Middle frontal gyrus (tissue), 1 donor: ENCODE measurements around the gene IFNL2.
A peak's percentile ranks its signal among the peaks of the same experiment; 100 is the strongest.
"Not testable (repeated sequence)": the region's sequence is repeated elsewhere in the genome, so short reads cannot be mapped to it uniquely, and the experiment has no call there.

Experiments used
- DNase-seq: peaks from one replicate; pipeline ENCODE4 v3.0.0-alpha.2; 2015; ENCODE audit warnings: low spot score; ENCODE audit errors: extremely low spot score

IFNL2 gene

GRCh38 chr19:39296055-39296645 lies 28.0 kb downstream of the IFNL2 start, which contains the start of gene IFNL1:
TSS of gene IFNL1 (plus strand) at chr19:39296407. CDS start at chr19:39296422, 15 bp downstream.
- no peak for DNase-seq

DNA sequence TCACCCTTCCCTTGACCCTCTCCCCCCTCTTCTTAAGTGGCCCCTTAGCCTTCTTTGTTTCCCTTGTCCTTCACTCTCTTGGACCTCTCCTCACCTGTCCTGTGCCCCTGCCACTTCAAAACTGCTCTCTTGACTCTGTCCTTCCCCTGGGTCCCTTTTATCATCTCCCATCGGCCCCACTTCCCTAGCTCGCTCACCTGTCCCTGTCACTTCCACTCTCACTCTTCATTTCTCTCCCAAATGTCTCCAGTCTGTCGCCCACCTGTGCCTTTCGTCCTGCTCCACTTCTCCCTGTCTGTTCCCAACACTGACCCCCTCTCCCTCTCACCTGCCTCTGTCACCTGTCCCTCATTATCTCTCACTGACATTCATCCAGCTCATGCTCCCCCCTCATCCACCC lies 28.7 kb downstream of the IFNL2 start:
- no peak for DNase-seq

DNA sequence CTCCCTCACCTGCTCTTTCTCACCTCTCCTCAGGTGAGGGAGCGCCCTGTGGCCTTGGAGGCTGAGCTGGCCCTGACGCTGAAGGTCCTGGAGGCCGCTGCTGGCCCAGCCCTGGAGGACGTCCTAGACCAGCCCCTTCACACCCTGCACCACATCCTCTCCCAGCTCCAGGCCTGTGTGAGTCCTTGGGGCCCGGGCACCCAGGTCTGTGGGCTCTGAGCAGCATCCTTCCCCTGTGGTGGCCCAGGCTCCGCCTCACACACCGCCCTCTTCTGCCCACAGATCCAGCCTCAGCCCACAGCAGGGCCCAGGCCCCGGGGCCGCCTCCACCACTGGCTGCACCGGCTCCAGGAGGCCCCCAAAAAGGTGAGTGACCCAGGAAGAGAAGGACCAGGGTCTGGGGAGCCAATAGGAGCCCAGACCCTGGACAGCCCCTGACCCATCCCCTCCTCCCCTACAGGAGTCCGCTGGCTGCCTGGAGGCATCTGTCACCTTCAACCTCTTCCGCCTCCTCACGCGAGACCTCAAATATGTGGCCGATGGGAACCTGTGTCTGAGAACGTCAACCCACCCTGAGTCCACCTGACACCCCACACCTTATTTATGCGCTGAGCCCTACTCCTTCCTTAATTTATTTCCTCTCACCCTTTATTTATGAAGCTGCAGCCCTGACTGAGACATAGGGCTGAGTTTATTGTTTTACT lies 29.9 kb downstream of the IFNL2 start:
- no peak for DNase-seq

- DNase-seq: no peak
Measured at GRCh38 chr19:39299404-39299803, 31.2 kb downstream of the IFNL2 start.

GRCh38 chr19:39299832-39300231 lies 31.6 kb downstream of the IFNL2 start:
- DNase-seq: no peak

DNA sequence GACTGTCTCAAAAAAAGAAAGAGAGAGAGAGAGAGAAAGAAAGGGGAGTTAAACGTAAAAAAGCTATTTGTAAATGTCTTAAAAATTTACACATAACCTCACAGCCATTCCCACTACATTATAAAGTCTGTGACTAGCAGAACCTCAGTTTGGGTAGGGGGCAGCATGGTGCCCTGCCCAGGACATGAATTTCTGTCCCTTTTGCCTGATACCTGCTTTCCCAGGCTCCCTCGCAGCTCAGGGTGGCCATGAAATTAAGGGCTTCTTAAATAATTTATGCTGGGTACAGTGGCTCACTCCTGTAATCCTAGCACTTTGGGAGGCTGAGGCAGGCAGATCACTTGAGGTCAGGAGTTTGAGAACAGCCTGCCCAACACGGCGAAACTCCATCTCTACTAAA lies 32.8 kb downstream of the IFNL2 start:
- no peak for DNase-seq

GRCh38 chr19:39301562-39301961 lies 33.4 kb downstream of the IFNL2 start:
- no peak for DNase-seq

GRCh38 chr19:39303373-39304184 lies 35.4 kb downstream of the IFNL2 start:
- DNase-seq: no peak

- DNase-seq: no peak
Measured at GRCh38 chr19:39304185-39304513, 36.0 kb downstream of the IFNL2 start.

- DNase-seq: no peak
Measured at GRCh38 chr19:39304701-39305571, 36.7 kb downstream of the IFNL2 start.

- DNase-seq: no peak
Measured at GRCh38 chr19:39306075-39306474, 37.9 kb downstream of the IFNL2 start.

- no peak for DNase-seq
Measured at GRCh38 chr19:39307046-39307821, 39.0 kb downstream of the IFNL2 start.

DNA sequence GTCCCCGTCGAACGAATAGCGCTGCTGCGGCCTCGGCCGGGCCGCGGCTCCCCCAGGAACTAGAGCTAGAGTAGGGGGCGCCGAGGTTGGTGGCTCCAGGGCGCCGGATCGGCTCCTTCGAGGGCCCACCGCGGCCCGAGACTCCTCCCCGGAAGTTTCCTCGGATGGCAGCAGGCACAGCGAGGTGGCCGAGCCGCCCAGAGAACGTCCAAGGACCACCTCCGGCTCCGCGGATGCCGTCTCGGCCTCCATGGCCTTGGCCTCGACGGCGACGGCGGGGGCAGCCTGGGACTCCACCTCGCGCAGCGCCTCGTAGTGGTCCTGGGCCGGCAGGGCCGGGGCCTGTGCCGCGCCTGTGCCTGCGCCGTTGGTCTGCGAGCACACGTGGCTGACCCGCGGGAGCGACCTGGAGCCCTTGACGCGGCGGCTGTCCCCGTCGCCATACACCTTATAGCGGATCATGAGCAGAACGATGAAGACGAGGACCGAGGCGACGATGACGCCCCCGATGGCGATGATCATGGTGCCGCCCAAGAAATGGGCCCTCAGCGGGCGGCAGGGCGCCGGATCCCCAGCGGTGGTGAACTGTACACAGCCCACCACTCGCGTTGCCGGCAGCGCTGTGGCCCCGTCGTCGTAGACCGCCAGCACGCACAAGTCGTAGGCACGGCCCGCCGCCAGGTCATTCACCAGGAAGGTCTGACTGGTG lies 39.8 kb downstream of the IFNL2 start:
- DNase-seq: no peak

DNA sequence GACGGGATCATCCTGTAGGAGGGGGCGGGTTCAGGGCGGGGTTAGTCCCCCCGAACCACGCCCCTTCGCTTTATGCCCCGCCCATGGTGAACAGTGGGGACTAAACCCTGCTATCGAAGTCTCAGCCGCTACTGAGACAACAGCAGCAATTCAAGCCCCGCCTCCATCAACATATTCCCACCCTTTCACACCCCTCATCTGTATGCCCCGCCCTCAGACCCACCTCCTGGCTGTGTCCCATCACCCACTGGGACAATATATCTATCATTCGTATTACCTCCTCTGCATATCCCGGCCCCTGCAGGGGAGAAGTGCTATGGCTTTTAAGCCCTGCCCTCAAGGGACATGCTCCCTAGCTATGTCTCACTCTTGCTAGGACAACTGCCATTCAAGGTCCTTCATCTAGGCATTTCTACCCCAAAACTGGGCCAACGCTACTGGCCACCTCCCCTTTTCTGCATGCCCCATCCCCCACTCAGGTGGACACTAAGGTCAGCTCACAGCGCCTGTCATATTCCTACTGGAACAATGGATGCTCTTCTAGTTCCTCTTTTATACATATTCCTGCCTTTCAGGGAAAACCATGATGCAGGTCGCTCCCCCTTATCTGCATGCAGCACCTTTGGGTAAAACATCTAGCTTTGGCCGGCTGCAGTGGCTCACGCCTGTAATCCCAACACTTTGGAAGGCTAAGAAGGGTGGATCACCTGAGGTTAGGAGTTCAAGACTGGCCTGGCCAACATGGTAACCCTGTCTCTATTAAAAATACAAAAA lies 40.5 kb downstream of the IFNL2 start:
- no peak for DNase-seq

DNA sequence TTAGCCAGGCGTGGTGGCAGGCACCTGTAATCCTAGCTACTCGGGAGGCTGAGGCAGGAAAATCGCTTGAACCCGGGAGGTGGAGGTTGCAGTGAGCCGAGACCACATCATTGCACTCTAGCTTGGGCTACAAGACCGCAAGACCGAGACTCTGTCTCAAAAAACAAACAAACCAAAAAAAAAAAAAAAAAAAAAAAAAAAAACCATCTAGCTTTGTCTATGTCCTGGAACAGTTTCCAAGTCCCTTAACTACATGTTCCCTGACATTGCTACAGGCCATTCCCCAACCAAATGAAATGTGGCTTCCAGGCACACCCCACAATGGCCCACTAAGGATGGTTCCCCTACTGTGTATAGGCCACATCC lies 41.1 kb downstream of the IFNL2 start:
- DNase-seq: not testable (repeated sequence)

DNA sequence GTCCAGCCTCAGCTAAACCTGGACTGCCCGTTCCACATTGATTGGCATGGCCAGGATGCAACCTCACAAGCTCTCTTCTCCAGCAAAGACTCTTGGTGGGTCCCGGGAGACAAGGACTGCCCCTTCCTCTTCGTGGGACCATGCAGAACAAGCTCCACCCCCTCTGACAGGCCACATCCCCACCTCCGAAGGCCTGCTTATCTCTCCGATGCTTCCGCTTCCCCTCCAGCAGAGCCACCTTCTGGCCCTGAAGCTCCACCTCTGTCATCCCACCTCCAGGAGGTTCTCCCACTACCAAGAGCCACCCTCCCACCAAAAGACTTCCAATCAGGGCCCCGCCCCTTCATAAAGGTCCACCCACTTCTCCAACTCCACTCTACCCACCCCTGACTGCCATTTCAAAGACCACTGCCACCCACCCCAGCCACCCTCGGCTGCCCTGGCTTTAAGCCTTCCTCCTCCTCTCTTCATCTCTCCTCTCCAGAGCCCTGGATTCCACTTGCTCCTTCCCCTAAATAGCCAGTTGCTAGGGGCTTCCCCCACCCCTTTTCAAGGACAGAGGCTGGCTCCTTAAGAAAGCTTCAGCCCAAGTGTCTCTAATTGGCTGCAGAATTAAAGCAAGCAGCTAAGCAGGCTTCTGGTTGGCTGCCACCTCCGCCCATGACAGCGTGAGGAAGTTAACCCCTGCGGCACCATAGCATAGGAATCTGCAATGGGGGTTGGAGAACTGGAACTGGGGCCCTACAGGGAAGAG lies 42.5 kb downstream of the IFNL2 start:
- DNase-seq: peak; percentile 75

- no peak for DNase-seq
Measured at GRCh38 chr19:39314016-39314728, 46.0 kb downstream of the IFNL2 start.

DNA sequence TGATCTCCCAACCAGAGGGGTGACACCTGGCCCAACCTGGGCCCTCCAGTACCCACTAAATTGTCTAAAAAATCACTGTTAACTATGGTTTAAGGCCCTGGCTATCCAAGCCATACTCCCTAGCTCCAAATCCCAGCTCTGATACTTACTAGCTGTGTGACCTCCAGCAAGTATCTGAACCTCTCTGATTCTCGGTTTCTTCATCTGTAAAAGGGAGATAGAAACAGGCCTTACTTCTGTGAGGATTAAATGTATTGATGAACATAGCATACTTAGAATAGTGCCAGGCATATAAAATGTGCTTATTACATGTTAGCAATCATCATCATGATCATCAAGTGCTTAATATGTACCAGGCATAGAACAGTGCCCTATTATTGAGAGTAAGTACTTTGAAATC lies 47.7 kb downstream of the IFNL2 start:
- no peak for DNase-seq
